Upper lobe of right lung (tissue), 1 donor: ENCODE data around the gene RIN1. TPM values are rescaled to one million over a fixed set of nuclear protein-coding genes. Genes with fewer than 3 reads are reported as not detected.
"Not testable (repeated sequence)": the region's sequence is repeated elsewhere in the genome, so short reads cannot be mapped to it uniquely, and the experiment has no call there.

Experiments used
- ATAC-seq: fragments of 200-7000 bp; cut with Tn5 transposase; one replicate; pipeline ENCODE4 v1.9.1; 2020; ENCODE audit warnings: mild to moderate bottlenecking, moderate library complexity
- DNase-seq: peaks from one replicate; pipeline ENCODE4 v3.0.0-alpha.2; 2020
- H3K27ac ChIP-seq: fragments of 200-600 bp; one replicate; pipeline ENCODE4 v1.8.0; 2022
- H3K27me3 ChIP-seq: fragments of 200-600 bp; one replicate; pipeline ENCODE4 v1.8.0; 2022; ENCODE audit warnings: mild to moderate bottlenecking
- H3K36me3 ChIP-seq: fragments of 200-600 bp; one replicate; pipeline ENCODE4 v1.8.0; 2022
- H3K4me1 ChIP-seq: fragments of 200-600 bp; one replicate; pipeline ENCODE4 v1.8.0; 2022
- H3K4me3 ChIP-seq: fragments of 200-600 bp; one replicate; pipeline ENCODE4 v1.8.0; 2022; ENCODE audit warnings: mild to moderate bottlenecking
- H3K9me3 ChIP-seq: fragments of 200-600 bp; one replicate; pipeline ENCODE4 v1.8.0; 2022
- CTCF ChIP-seq: fragments of 200-600 bp; IDR thresholded peaks from one replicate; pipeline ENCODE4 v1.8.0; 2022; ENCODE audit warnings: antibody characterized with exemption
- intact Hi-C: fragments of 100-400 bp; cut with DNase I; formaldehyde crosslinking; loops from one replicate; pipeline ENCODE4 v1.11.0; 2022
- total RNA-seq: library from RNA; stranded (reverse); fragmentation: NEBNext Ultra II Directional; extraction: Animal tissue kit (Norgen Biotek cat#: 25700); gene quantifications from one replicate; pipeline ENCODE4 v1.2.1, GENCODE V29; 2021
- donor health status: DM: no; HTN: yes; CAD: no; lungs with severe emphysema.

RIN1 gene
- total RNA-seq, 1 donor from 2014 or later = 7.4 TPM

DNA sequence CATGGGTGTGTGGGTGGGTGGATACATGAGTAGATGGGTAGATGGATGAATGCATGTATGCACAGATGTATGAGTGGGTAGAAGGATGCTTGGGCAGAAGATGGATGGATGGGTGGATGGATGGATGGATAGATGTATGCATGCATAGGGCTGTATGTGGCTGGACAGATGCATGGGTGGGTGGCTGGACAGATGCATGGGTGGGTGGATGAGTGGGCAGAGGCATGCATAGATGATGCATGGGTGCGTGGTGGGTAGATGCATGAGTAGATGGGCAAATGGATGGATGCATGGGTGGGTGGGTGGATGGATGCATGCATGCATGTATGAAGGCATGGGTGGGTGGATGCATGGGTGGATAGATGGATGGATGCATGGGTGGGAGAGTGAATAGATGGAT is 12.6 kb downstream of the RIN1 start:
- intact Hi-C loops = no loop called here
- ATAC-seq = no peak
- Histone ChIP-seq H3K36me3 (no peaks in the 10 kb centered on the region), H3K27me3 (no peaks in the 10 kb centered on the region), H3K9me3 (no peaks in the 10 kb centered on the region), H3K4me1 (peaks cover 20% of the 10 kb centered on the region), H3K27ac (no peak overlapping the region), H3K4me3 (no peak overlapping the region)
- no peak for TF ChIP-seq CTCF
- no peak for DNase-seq

DNA sequence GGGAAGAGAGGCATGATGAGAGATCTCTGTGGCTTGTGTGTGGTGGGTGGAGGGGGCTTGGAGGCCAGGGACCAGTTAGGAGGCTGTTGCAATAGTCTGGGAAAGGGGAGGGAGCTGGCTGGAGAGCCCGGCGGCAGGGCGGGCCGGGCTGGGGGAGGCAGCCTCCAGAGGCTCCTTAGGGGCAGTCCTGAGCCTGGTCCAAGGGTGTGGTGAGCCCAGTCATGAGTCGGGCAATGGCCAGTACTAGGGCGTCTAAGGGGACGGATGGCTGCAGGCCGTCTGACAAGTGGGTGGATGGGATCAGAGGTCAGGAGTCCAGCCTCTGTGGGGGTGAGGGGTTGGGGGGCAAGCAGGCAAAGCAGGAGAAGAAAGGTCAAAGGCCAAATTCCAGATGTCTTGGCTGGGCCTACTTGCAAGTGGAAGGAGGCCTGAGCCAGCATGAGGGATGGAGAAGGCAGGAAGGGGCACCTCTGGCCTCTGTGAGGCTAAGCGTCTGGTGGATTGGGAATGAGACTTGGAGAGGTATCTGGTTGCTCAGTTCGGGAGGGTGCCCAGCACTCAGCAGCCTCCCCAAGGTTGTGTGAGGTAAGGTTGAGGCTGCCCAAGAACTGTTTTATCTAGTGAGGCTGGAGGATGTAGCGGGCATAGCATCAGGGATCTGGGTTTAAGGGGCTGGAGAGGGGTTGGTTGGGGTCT is 13.4 kb downstream of the RIN1 start:
- Histone ChIP-seq H3K9me3 (no peaks in the 10 kb centered on the region), H3K27ac (no peak overlapping the region), H3K36me3 (no peaks in the 10 kb centered on the region), H3K4me1 (peaks cover 20% of the 10 kb centered on the region), H3K4me3 (no peak overlapping the region), H3K27me3 (no peaks in the 10 kb centered on the region)
- no peak for TF ChIP-seq CTCF
- intact Hi-C loops = no loop called here
- ATAC-seq (no peak), DNase-seq (no peak)

DNA sequence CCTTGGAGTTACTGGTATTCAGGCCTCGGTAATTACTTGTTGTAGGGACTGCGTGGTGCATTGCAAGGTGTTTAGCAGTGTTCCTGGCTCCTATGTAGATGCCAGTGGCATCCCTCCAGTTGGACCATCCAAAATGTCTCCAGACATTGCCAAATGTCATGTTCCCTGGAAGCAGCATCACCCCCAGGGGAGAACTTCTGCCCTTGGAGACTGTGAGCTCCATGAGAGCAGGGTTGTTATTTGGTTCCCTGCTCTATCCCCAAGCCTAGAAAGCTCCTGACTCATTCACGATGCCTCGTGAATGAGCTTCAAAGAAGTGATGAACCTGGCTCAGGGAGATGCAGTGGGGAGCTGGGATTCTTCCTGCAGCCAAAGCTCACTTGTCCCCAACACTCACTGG is 14.6 kb downstream of the RIN1 start:
- Histone ChIP-seq H3K27ac (no peak overlapping the region), H3K4me1 (peaks cover 21% of the 10 kb centered on the region), H3K27me3 (no peaks in the 10 kb centered on the region), H3K36me3 (no peaks in the 10 kb centered on the region), H3K4me3 (no peak overlapping the region), H3K9me3 (no peaks in the 10 kb centered on the region)
- ATAC-seq (no peak), DNase-seq (no peak)
- intact Hi-C loops = no loop called here
- no peak for TF ChIP-seq CTCF

DNA sequence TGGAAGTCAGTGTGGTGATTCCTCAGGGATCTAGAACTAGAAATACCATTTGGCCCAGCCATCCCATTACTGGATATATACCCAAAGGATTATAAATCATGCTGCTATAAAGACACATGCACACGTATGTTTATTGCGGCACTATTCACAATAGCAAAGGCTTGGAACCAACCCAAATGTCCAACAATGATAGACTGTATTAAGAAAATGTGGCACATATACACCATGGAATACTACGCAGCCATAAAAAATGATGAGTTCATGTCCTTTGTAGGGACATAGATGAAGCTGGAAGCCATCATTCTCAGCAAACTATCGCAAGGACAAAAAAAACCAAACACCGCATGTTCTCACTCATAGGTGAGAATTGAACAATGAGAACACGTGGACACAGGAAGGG is 15.5 kb downstream of the RIN1 start:
- ATAC-seq, intact Hi-C loops, DNase-seq: not testable (repeated sequence)

GRCh38 chr11:66320289-66320688 is 15.9 kb downstream of the RIN1 start:
- peaks cover 23% of the 10 kb centered on the region for H3K4me1 ChIP-seq
- H3K4me3 ChIP-seq, H3K36me3 ChIP-seq, ATAC-seq, intact Hi-C loops, DNase-seq, H3K27me3 ChIP-seq, H3K9me3 ChIP-seq, H3K27ac ChIP-seq: not testable (repeated sequence)

More for the DNA sequence above, 15.5 kb downstream of the RIN1 start:
- peaks cover 23% of the 10 kb centered on the region for H3K4me1 ChIP-seq
- not testable (repeated sequence) for H3K4me3 ChIP-seq, H3K9me3 ChIP-seq, H3K27me3 ChIP-seq, H3K36me3 ChIP-seq, H3K27ac ChIP-seq

GRCh38 chr11:66318600-66318970 is 17.6 kb downstream of the RIN1 start:
- Histone ChIP-seq H3K27ac (peak overlapping the region; percentile 73), H3K4me3 (no peak overlapping the region), H3K4me1 (peaks cover 23% of the 10 kb centered on the region), H3K27me3 (no peaks in the 10 kb centered on the region), H3K36me3 (no peaks in the 10 kb centered on the region), H3K9me3 (no peaks in the 10 kb centered on the region)
- DNase-seq (no peak), ATAC-seq (no peak)
- intact Hi-C loops = loop anchor here (10.0 kb wide), 1 partner anchor 66 kb away; no protein-coding TSS in a partner anchor
- TF ChIP-seq CTCF = no peak
